ENCODE data around the gene VCP.

Gene VCP

DNA sequence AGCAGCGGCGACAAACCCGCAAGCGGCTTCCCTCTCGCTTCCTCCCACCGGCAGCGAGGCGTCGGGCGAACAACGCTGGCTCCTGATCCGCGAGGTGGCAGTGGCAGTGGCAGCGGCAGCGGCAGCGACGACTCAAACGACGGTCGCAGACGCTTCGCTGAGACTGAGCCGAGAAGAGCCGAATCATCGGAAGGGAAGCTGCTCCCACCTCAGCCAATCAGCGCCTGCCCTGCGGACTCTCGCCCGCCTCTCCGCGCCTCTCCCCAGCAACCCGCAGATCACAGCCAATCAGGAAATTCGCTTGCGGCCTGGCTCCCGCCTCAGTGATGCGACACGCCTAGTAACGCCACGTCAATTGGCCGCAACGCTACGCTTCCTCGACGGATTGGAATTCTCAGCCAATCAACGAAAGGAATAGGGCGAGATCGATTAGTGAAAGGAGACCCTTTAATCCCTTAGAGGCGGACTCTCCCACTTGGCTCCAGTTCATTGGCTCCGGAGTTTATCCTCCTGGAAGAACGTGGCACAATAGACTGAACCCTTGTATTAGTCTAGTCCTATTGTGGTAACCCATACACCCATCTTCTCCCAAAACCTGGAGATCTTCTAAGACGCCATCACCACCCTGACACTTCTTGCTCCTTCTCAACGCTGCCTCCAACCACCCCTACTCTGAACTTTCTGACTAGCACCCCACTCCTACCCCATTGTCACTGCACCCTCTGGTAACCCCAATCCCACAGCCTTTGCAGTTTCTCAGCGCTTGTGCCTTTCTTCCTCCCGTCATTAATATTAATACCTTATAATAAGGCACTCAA lies at the start of gene VCP:
VCP (minus strand) TSS at position 165 of the 818 bp plus-strand sequence. CDS start 272 bp downstream, outside the sequence.
- peak; percentile 92 for DNase-seq (ENCODE audit: low read depth in 2 of 2)

DNA sequence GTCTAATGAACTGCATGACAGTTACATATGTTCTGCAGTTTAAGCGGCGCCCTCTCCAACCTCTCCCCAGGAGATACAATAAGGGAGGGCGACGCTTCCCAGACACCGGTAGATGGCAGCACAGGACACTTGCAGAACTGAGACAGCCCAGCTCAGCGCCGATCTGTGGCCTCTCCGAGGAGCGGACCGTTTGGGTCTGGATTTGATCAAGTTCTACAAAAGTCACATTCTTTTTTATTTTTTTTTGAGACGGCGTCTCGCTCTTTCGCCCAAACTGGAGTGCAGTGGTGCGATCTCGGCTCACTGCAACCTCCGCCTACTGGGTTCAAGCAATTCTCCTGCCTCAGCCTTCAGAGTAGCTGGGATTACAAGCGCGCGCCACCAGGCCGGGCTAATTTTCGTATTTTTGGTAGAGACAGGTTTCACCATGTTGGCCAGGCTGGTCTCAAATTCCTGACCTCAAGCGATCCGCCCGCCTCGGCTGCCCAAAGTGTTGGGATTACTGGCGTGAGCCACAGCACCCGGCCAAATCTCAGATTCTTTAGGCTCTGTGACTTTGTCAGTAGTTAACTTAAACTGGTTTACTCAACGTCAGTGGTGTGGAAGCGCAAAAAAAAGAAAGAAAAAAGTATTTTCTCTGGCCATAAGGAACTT lies 44.6 kb upstream of the VCP start:
- DNase-seq (ENCODE audit: low read depth in 2 of 2), result peak; percentile 70 to 76

DNA sequence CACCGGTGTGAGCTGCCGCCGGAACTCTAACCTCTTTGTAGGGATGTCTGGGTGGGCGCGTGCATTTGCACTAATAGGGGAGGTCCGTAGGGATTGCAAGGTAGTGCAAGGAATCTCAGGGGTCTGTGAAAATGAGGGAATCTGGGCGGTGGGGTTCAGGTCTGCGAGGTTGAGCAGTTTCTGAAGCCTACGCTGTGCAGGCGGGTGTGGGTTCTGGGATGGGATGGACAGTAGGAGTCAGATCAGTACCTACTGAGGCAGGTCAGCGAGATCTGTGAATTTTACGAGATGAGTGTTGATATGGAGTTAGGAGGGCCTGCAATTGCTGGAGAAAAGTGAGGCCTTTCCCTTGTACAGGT lies 44.1 kb upstream of the VCP start:
- DNase-seq (ENCODE audit: low read depth in 2 of 2), result no peak

DNA sequence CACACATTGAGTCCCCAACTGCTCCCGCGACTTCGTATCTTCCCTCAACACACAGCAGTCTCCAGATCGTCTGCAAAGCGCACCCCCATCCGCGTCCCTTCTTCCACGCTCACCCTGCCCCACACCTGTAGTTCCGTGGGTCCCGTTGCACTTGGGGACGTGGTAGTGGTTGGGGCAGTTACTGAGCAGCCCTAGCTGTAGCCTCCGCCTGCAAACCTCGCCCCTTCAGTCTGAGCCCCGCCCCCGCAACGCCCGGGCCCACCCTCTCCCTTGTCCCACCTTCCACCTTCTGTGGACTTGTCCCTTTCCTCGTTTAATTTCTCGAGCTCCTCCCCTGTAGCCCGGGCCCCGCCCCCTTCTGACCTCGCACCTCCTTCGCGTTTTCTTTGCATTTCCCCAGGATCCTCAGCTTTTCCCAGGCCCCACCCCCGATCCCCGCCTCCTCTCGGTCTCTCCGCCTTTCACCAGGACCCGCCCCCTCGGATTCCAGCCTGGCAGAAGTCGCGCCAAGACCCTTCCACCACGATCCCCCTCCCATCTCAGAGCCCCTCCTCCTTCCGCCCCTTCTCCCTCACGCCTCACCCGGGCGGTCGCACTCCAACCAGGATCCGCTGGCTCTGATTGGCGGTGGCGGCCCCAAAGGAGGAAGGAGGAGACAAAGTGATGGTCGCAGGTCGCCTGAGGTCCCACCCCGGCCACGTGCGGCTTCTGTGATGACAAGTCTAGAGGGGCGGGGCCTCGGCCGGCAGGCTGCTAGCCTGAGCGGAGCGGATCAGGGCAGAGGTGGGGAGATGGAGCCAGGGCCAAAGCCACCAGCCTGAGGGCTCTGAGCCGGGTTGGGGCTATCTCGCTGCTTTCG lies 43.5 kb upstream of the VCP start, which contains the start of gene ATOSB:
ATOSB (minus strand) TSS at position 183 of the 859 bp plus-strand sequence. CDS start 7,588 bp downstream, outside the sequence.
- peak; percentile 85 to 87 for DNase-seq (ENCODE audit: low read depth in 2 of 2)

DNA sequence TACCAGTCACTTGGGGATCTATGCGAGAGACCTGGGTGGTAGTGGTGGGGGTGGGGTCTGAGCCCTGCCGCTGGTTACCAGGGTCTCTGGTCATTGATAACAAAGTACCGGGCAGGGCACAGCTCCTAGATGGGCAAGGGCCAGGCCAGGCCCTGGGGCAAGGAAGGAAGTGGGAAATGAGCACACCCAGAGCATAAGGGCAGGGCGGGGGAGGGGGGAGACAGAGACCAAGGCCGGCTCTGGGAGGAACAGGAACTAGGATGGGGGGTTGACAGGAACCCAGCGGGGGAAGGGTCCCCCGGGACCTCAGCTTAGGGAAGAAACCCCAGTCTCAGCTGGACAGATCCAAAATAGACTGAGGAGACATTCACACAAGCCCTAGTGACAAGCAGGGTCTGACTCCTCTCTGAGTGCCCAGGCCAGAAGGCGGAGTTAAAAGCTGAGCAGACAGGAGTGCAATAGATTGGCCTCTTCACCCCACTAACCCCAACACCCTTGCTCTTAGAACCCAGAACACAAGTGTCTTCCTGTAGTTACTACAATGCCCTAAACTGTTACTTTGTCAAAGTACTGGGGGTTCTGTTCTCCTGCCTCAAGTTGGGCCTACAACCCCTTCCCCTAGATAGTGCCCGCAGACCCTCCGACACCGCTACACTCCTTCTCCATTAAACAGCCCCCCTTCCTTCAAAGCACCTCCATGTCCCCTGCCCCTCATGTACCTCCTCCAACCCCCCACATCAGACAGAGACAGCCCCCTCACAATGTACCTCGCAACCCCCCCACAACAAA lies 42.6 kb upstream of the VCP start:
- no peak for DNase-seq (ENCODE audit: low read depth in 2 of 2)

DNA sequence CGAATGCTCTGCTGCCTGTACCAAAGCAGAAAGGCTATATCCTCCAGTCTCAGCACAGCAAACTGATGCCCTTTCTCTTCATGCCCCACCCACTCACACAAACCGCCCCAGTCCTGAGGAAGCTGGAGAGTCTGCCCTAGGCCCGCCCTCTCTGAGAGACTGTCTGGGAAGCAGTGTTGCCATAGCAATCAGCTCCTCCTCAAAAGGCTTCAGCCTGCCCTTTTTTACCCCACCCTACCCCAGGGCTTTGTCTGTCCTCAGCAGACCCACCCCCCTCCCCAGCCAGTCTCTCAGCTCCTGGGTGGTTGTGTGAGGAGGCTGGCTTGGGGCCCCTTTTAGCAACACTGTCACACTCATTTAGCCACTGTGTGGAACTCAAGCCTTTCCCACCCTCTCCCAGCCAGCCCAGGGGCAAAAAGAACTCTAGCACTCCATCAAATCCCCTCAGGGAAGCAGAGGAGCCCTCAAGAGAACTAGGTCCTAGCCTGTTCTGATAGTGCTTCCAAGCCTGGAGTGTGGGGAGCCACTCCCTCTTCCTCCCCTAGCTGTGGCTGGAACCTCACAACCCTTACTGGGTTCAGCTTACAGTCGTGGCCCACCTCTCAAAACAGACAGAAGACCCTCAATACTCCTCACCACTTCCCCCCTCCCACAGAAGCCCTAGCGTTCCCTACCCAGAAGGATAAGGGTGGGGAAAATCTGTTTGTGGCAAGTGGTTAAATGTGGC lies 41.9 kb upstream of the VCP start:
- no peak for DNase-seq (ENCODE audit: low read depth in 2 of 2)

DNA sequence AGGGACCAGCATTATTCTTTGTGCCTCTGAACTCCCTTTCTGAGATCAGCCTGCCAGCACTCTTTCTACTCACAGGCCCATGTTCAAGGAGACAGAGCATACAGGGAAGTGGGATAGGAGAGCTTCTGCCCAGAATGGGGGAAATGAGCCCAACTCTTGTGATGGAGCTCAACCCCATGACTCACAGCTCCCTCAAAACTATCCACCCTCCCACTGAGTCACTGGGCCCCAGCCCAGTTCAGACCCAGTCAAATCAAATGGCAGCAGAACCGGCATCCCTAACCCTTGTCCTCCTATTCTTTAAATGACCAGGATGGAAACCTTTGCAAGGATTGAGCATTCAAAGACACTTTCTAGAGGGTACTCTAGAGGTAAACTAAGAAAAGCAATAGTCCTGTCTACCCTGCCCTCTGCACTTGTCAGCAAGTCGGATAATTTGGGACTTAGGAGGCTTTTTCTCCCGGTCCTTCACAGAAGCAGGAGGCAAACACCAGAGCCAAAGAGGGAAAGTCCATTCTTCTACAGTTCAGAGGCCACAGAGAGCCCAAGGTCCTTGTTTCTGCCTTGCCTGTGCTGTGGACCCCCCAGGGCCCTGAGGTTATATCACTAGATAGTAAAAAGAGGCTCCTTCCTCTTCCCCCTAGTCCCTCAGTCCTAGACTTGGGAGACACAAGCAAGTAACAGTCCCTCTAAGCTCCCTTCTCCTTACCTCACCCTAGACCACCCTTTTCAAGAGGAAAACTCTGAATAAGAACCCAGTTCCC lies 40.0 kb upstream of the VCP start:
- DNase-seq (ENCODE audit: low read depth in 2 of 2), result no peak

DNA sequence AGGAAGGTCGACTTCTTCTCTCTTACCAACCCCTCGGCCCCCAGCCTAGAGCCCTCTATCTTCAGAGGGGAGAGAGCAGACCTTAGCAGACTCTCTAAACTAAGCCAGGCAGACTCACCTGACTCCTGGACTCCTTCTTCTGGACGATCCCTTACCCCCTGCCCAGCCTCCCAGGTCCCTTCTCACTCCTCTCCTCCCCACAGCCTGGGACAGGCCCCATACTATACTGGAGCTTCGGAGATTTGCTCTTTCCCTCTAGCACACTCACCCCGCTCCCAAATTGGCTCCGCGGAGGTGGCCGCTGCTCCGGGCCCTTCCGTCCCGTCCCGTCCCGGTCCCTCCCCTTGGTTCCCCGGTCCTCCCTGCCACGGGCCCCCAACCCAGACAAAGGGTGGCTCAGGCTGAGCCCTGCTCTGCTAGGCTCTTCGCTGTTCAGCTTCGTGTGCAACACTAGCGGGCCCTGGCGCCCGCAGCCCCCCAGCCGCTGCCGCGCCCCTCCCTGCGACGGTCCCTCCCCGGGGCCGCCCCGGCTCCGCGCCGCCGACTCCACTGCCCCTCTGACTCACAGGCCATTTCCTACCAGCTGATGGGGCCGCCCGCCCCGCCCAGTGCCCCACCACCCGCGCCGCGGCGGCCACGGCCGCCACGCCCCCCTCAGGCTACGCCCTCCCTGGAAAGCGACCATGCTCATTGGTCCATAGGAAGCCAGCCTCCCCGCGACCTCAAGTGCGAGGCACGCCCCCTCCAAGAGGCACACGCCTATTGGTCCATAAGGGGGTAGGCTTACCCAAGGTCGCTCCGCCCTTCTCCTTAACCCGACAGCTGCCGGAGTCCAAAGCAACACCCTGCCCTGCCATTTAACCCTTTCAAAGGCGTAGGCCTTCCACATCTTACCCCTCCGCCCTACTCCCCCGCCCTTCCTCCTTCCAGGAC lies 38.8 kb upstream of the VCP start:
- peak; percentile 89 to 94 for DNase-seq (ENCODE audit: low read depth in 2 of 2)

DNA sequence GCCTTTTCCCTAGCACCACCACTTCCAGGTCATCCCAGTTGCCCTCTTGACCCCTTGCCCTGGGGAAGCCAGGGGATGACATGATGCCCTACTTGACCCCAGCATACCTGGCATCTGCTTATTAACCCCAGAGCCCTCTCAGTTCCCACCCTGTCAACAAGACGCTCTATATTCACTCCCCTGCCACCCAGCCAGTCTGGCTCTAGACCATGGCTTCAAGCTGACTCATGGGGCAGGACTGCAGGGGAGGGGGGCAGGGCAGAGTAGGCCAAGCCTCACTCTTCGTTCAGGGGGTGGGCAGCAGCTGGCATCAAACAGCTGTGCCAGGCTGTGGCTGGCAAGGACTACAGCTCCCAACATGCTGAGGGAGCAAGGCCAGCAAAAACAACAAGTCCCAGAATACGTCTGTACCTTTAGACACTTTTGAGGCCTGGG lies 37.9 kb upstream of the VCP start:
- no peak for DNase-seq (ENCODE audit: low read depth in 2 of 2)

DNA sequence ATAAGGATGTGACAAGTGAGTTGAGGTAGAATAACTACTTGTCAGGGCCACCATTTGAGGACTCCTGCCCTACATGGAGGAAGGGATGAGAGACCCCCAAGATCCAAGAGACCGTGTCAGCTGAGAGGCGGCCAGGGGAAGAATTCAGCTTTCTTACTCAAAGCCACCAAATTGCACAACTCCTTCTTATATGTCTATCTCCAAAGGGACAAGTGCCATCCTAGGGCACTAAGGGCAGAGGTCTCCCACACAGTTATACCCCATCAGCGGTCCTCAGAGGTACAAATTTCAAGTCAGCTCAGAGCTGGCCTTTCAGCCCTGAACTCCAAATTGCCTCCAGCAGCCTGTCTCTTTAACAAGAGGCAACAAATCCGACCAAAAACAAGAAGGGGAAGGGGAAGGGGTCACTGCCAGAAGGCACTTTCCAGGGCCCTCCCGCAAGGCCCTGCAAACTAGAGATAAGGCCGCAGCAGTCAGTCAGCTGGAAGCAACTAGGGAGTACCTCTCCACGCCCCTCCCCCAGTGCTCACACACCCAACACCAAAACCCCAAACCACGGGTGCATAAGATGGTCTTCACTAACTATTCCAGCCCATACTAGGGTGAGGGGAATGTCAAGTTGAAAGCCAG lies 36.6 kb upstream of the VCP start:
- DNase-seq (ENCODE audit: low read depth in 2 of 2), result no peak

DNA sequence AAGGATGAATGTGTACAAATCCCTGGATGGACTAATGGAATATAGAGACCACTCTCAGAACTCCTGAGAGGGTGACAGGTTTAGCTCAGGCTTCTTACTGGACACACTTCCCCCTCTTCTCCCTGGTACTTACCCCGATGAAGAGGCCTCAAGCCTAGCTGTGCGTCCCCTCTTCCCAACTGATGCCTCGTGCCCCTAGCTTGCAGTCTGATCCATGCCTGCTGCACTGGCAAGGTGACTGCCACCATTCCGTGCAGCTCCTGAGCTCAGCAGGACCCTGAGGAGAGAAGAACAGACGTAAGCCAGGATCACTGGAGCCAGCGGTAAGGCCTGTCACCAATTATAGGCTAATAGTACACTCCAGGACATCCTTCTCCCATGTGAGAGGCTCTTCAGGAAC lies 36.0 kb upstream of the VCP start:
- DNase-seq (ENCODE audit: low read depth in 2 of 2), result no peak

DNA sequence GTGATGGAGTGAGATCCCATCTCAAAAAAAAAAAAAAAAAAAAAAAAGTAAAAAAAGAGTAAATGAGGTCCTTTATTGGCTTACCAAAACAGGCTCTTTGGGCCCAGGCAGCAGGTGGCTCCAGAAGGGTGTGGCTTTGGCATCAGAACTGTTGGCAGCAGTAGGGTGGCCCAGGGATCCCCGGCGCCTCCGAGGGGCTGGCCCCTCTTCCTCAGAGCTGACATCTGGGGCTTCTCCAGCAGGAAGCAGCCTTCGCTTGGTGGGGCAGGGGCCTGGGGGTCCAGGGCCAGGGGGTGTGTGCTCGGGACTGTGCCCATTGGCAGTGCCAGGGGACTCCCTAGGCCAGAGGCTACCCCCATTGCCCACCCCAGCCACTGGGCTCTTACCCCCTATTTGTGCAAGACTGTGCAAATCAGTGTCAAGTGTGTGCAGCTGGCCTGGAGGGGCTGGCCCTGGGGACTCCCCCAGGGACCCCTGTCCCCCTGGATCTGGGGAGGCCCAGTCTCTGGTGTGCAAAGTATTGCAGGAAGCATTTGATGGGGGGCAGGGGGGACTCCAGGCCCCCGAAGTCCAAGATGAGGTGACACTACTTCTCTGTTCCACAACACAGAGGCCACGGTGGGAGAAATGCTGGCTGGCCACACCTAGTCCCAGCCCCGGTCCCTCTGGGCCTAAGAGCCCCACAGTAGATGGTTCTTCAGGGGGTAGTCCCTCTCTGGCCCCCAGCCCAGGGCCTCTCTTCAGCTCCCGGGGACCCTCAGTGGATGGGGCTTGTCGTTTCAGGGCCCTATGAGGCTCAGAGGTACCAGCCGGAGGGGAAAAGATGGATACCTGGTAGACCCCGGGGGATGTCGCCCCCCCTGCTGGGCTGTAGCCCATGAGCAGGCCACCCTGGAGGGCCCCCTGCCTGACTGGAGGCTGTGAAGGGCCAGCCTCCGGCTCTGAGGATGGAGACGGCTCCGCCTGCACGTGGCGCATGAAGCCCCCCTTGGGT lies 35.2 kb upstream of the VCP start:
- no peak for DNase-seq (ENCODE audit: low read depth in 2 of 2)

DNA sequence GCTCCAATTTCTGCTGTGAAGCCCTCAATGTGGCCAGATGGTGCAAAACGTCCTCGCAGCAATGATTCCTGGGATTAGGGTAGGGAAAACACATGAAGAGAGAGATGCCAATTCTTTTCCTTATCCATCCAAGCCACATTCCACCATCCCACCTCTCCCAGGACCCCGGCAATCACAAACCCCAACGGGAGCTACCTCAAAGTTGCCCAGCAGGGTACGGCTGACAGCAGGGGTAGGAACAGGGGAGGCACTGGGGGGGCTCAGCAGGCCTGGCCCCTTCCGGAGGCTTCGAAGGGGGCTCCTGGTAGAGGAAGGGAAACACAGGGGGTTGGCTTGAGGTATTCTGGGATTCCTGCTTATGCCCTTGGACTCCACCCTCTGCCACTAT lies 33.9 kb upstream of the VCP start:
- no peak for DNase-seq (ENCODE audit: low read depth in 2 of 2)

DNA sequence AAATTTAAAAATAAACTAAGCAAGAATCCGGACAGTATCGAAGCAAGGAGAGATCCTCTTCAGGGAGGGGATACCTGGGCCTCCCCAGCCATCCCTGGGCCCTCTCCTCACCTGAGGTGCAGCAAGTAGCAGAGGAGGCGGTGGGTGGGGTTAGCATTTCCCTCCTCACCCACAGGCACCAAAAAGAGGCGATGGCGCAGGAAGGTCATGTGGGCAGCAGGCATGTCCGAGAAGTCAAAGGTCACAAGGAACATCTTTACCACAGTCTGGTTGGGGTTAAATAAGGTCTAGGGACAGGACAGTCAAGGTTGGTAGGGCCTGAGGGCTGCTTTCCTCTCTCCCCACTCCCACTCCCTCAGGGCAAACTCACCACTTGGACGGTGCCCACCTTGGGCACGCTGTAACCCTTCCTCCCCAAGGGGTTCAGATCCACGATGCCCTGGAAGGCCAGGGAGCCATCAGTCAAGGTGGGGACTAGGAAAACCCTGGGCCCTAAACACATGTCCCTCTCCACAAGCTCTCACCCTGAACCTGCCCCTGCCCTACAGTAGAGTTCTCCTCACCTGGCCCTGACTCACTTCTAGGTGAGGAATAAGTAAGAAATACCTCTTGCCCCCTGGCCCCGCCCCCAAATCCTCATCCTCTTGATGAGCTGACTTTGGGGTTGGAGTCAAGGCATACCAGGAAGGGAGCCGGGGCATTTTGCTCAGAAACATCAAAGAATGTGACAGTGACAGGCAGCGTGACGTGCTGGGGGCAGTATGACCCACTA lies 33.3 kb upstream of the VCP start:
- DNase-seq (ENCODE audit: low read depth in 2 of 2), result no peak

DNA sequence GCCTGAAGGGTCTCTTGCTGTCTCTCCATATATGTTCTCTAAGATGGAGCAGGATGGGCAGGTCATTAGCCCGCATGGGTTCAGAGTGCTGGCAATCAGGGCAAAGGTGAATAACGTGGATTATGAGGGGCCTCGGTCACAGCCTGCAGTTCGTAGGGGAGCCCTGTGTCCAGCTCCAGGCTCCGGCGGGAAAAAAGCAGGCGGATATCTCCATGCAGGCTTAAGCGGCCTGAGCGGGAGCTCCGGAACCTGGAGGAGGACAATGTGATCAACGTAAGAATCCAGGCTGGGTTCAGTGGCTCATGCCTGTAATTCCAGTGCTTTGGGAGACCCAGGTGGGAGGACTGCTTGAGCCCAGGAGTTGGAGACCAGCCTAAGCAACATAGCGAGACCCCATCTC lies 32.7 kb upstream of the VCP start:
- no peak for DNase-seq (ENCODE audit: low read depth in 2 of 2)

DNA sequence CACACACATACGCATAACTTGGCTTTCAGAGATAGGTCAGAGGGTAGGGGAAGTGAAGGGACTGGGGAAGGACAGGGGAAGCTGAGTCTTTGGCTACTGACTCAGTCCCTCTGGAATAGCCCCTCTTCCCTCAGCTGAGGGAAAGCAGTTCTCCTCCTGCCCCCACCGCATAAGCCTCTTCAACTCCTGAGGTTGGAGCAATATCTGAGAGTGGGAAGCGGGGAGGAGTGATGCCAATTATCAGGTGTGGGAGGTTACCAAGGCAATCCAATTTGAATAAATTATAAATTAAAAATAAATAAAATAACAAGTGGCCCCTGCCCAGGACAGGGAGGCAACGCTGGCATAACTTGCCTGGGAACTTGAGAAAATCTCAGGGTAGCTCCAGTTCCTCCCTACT lies 32.2 kb upstream of the VCP start:
- DNase-seq (ENCODE audit: low read depth in 2 of 2), result no peak

All from stimulated activated CD8-positive, alpha-beta memory T cell treated with anti-CD3 and anti-CD28 coated beads, Interleukin-2, amount 100 ng/mL, for 1 hour (primary cell).